NK-92 (cell line): ENCODE data around the gene ABCG5.

Experiments used
- DNase-seq: peaks from one replicate; lab custom pipeline; 2025; ENCODE audit not compliant: unreplicated experiment; lab: John Stamatoyannopoulos, UW

The ABCG5 gene

GRCh38 chr2:43842866-43843226 is 4.2 kb upstream of the ABCG5 start:
- no peak for DNase-seq

DNA sequence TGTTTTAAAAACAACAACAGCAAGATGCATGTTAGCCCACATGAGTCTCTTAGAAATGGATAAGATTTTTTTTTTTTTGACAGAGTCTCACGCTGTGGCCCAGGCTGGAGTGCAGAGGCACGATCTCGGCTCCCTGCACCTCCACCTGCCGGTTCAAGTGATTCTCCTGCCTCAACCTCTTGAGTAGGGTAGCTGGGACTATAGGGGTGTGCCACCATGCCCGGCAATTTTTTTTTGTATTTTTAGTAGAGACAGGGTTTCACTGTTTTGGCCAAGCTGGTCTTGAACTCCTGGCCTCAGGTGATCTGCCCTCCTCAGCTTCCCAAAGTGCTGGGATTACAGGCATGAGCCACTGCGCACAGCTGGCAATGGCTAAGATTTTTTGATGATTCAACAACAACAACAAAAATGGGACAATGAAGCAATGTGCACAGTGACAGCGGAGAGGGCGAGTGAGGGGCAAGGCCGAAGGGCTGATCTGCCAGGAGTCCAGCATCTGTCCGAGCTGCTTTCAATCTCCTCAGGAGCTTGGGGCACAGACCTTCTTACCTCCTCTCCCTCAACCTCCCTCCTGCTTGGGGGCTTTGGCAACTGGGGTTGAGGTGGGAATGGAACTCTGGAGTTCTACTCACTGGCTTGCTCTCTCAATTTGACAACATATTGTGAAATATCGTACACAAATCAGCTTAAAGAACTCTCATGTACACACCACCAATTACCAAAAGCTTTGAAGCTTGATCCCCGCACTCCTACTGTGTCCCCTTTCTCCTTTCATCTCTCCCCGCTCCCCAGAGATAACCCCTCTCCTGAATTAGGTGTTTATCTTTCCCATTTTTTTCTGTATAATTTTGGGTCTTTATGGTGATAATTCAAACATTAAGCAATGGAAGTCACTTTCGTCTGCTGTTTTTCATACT is 3.6 kb upstream of the ABCG5 start:
- no peak for DNase-seq

DNA sequence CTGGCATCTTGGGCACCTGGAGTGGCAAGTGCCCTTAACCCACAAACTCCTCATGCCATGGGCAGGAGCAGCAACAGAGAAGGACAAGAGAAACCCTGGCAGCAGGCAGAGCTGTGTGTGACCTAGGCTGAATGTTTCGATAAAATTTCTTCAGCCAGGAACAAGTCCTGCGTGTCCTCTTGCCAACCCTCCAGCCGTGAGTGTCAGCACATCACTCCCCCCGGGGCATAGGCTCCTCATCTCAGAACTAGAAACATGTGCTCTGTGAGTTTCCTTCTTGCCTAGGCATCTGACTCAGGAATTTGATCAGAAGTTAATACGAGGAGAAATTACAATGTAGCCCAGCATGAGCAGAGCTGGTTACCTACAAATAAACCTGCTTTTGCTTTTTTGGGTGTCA is 2.3 kb upstream of the ABCG5 start:
- DNase-seq = no peak

DNA sequence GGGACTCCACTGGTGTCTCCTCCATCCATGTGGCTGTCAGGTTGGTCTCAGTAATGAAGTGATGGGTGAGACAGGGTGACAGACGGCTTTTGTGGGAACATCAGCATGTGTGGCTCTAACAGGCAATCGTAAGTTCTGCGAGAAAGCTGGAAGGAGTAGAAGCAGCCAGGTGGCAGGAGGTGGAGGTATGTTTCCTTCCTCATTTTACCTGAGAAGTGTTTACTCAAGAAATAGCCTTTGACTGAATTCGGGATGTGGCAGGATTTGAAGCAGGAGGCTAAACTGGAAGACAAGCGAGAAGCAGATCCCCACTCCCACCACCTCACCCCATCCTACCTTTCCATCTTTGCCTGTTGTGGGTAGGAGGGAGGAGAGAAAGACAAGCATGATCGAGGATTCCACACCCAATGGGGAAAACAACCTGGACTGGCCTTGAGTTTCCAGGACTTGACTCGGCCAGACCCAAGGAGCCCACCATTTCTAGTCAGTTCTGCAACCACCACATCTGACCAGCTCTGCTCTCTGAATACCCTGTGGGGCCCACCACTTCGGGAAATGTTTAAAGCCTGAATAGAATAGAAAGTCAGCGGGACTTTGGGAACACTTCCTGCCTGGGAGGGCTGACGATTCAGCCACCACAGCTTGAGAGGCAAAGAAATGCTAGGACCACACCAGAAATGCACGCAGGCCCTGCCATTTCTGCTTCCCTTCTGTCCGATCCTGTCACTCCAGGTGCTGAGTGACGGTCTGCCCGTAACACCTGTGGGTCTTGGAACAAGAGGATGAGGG is 1.3 kb upstream of the ABCG5 start:
- DNase-seq = no peak

DNA sequence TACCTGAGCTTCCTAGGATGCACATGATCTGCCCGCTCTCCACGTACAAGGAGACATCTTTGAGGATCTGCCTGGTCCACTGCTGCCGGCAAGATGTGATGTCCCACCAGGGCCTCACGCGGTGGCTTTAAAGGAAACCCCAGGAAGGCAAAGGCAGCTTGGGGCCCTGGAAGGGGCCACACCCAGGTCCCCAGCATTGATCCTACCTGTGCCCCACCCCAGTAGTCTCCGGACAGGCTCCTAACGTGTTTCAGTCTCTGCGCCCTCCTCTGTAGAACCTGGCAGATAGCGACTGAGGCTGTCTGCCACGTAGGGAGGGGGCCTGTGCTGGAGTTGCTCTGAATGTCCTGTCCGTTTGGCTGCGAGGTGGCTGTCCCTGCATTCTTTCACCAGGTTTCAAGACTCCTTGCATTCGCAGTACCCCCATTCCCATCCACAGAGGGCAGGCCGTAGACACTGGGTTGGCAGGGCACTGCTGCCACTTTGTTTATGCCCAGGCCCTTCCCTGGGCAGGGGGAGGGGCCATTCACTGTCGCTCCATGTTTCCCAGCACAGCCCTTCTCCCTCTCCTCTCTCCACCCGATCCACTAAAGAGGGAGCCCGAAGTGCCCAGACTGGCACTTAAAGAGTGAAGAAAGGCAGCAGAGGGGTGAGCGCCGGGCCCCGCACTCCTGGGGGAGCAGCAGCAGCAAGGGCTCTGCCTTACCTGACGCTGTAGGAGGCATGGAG is 644 bp downstream of the ABCG5 start:
- no peak for DNase-seq

- DNase-seq = no peak
Observed at GRCh38 chr2:43837033-43837432, 1.6 kb downstream of the ABCG5 start.

- DNase-seq = no peak
Observed at GRCh38 chr2:43832457-43832856, 6.2 kb downstream of the ABCG5 start.

- DNase-seq = no peak
Observed at GRCh38 chr2:43831543-43832294, 6.9 kb downstream of the ABCG5 start.

- no peak for DNase-seq
Observed at GRCh38 chr2:43826305-43827250, 12.1 kb downstream of the ABCG5 start.

DNA sequence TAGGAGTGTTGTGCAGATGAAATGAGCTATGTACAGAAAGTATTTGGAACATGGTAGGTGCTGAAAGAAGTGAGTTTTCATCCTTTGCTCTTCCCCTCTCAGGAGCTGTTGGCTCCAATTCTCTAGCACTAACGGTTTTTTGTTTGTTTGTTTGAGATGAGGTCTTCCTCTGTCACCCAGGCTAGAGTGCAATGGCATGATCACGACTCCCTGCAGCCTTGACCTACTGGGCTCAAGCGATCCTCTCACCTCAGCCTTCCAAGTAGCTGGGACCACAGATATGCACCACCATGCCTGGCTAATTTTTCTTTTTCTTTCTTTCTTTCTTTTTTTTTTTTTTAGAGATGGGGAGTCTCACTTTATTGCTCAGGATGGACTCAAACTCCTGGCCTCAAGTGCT is 12.8 kb downstream of the ABCG5 start:
- no peak for DNase-seq

DNA sequence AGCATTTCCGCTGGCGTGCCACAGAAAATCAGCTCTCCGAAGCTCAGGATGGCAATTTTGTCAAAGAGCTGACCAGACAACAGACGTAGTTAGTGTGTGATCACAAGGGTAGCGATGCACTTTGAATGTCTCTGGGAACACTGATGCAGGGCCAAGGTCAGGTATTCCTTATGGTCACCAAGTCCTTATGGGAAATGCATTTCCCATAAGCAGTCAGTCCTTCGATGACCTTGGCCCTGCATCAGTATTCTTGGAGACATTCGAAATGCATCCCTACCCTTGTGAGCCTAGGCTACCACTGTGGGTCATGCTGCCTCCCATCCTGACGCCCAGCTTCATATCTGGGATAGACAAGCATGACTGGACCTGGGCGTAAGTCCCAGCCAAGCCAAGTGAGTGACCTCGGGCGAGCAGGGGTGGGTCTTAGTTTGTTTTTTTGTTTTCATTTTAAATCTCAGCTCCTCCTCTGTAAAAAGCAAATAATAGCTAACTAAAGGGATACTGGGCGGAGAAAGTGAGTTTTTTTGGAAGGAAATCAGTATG is 13.6 kb downstream of the ABCG5 start:
- DNase-seq = no peak

DNA sequence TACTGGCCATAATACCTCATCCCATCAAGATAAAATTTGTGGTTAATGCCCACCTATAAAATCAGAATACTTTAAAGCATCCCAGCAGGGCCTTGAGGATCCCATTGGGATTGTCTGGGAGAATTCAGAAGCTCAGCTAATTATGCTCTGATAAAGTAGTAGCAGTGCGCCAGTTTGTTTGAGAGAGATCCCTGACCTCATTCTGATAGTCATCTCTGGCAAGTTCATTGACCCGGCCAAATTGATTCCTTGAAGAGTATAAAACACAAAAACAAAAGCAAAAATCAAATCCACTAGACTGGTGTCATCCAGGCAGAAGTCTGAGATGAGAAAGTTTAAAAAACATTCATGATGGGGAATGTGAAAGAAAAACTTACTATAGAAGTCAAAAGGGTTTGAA is 14.1 kb downstream of the ABCG5 start:
- no peak for DNase-seq

DNA sequence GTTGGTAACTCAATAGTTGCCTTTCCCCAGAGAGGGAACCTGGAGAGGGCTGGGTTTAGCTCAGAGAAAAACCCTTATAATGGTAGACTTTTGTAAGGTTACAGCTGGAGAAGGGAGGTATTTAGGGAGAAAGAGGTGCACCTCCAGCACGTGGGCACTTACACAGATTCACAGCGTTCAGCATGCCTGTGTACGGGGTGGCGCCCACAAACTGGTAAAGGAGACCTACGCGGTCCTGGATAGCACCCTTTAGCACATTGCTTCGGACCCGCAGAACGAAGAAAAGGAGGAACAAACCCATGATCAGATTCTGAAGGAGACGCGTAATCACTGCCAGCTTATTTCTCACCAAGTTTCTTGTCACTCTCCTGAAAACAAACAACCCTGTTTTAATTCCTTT is 14.9 kb downstream of the ABCG5 start:
- no peak for DNase-seq

GRCh38 chr2:43822839-43823238 is 15.8 kb downstream of the ABCG5 start:
- no peak for DNase-seq

GRCh38 chr2:43819491-43820163 is 19.0 kb downstream of the ABCG5 start:
- no peak for DNase-seq

DNA sequence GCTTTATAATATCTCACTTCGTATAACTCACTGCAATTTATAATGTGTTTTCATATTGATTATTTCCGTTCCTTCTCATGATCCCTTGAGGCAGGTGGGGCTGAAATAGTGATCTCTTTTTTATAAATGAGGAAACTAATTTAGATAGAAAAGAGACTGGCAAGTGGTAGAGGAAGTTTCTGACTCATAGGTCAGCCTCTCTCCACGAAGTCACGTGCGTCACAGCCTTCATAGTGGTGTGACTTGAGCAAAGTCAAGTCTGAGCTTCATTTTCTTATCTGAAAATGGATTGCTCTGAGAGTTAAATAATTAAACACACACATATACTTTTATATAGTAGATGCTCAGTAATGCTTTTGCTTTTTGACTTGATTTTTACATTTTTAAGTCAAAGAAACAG is 19.9 kb downstream of the ABCG5 start:
- DNase-seq = no peak

DNA sequence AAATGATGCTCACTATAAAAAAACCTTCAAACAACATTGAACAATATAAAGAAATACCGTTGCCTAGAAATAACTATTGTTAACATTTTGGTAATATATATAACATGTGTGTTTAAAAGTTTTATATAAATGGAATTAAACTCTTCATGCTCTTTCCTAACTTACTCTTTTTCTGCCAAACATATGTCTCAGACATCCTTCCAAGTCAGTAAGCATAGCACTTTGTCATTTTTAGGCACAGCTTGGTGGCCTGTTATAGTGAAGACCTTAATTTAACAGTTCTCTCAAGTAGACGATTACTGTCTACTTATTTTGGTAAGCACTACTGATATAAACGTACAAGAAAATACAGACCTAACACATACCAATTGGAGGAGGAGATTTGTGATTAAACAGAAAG is 23.9 kb downstream of the ABCG5 start:
- DNase-seq = no peak

DNA sequence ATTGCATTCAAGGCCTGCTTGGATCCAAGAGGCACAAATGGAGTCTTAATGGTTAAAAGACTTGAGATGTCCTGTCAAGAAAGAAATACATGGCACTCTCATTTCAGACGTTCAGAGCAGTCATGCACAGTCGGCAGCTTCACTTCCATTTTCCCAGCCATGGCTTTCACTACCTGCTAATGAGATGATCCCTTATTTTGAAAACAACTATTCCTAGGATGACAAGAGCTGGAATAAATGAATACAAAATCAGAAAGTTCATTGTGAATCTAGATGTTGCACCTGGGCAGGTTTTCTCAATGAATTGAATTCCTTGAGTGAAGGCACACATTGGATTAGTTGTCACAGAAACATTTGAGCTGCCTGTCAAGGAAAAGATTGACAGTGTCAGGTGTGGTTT is 25.7 kb downstream of the ABCG5 start:
- no peak for DNase-seq

GRCh38 chr2:43812006-43812405 is 26.6 kb downstream of the ABCG5 start:
- no peak for DNase-seq
